DMS53 treated with DMSO at 0.1 percent for 48 hours (cell line): ENCODE data around the gene MT4.

Experiments
- DNase-seq: peaks from one replicate; lab custom pipeline; 2025; ENCODE audit not compliant: unreplicated experiment; lab: John Stamatoyannopoulos, UW

The MT4 gene

DNA sequence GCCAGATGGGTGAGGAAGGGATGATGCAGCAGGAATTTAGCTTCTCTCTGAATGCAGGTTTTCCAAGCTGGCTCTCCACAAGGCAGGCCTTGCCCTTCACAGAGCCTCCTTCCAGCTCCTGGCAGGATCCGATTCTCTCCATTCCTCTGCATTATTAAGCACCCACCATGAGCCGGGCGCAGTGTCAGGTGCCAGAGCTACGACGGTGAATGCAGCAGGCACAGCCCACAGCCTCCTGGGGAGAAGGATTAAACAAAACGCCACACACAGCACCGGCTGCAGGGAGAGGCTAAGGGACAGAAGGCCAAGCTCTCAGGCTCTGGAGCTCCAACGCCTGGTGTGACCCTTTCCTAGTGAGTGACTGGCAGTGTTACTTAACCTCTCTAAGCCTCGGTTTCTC, 36.5 kb downstream of the MT4 start:
- no peak for DNase-seq

DNA sequence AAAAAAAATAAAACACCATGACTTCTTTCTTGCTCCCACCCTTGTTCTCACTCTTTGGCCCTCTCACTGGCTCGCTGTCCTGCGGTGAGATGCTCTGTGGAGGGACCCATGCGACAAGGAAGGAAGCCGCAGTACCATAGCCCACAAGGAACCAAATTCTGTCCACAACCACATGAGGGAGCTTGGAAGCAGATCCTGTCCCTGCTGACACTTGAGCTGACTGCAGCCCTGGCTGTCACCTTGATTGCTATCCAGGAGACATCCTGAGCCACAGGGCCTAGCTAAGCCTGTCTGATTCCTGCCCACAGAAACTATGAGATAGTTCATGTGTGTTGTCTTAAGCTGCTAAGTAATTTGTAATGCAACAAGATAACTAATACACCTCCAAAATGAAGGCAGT, 38.7 kb downstream of the MT4 start:
- DNase-seq = peak; percentile 57

DNA sequence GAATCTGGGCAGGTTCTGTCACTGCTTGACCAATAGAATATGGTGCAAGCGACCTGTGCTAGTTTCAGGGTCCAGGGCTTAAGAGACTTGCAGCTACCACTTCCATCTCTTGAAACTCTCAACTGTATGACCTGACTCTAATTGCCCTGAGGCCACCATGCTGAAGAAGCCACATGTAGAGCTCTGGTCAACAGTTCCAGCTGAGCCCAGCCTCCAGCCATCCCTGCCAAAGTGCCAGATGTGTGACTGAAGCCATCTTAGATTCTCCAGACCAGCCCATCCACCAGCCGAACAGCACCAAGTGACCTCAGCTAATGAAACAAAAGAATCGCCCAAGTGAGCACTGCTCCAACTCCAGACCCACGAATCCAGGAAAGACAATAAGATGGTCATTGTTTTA, 40.1 kb downstream of the MT4 start:
- no peak for DNase-seq

DNA sequence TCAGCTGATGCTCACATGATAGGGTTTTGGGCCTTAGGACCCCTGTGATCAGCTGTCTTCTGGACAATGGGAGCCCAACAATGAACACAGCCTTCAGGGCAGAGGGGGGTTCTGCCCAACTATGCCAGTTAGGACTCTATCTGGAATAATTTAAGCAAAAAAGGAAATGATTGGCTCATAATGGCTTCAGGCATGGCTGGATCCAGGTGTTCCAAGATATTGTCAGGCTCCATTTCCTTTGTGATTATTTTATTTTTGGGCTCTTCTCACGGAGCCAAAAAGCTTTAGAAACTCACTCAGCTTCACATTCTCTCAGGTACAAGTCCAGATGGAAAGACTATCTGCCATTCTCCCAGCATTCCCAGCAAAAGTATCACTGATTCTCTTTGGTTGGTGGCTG, 40.6 kb downstream of the MT4 start:
- no peak for DNase-seq

DNA sequence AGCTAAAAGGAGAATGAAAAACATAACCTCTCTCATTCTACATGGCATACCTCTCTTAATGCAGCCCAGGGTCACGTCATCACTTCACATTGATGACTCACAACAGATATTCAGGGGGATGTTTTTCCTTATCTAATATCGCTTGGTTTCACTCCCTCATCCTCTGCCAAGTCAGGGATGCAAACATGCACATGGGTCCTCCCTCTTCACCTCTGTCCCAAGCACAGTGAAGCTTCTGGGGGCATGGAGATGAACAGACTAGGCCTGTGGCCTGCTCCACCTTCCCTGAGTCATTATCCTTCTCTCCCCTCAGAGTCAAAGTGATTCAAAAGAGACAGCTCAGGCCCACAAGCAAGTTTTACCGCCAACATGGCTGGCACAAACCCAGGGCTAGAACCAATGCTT, 41.2 kb downstream of the MT4 start:
- no peak for DNase-seq

DNA sequence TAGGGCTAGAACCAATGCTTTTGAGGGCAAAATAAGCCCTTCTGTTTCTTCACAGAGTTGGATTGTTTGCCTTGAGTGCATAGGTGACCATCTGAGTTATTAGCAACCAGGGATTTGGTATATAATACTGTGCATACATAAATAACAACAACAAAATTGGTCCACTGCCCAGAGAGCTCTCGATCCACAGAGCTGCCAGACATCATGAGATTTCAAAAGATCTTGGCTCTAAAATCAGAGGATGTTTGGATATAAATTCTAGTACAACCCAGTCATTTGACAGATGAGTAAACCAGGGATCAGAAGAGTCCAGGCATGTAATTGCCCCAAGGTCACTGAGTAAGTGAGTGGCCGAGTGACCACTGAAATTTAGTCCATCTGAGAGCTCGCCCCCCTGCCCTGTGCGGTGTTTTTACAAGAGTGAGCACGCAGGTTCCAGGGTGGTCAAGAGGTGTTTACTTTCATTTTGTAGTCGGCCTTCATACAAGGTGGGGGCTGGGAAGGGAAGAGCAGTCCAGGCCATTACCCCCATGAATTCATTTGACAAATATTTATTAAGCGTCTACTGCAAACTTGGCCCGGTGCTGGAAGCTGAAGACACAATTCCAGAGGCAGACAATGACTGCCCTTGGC, 41.7 kb downstream of the MT4 start:
- no peak for DNase-seq

DNA sequence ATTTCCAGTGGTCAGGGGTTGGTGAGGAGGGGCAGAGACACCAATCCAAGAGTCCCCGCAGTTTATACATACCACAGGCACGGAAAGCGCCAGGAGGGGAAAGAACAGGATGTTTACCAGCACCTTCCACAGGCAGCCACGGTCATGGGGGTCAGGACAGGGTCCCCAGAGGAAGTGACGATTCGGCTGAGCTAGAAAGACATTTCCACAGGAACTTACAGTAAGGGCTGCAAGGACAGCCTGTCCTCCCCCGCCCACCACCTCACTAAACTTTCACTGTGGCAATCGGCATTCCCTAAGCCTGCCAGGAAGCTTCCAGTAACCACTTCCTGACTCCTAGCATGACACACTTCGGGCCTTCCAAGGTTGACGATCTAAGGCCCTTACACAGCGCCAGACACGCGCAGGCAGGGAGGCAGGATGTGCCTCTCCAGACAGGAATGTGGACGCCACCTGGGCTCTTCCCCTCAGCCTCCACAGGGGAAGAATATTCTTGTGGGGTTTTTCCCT, 42.3 kb downstream of the MT4 start:
- DNase-seq = no peak

DNA sequence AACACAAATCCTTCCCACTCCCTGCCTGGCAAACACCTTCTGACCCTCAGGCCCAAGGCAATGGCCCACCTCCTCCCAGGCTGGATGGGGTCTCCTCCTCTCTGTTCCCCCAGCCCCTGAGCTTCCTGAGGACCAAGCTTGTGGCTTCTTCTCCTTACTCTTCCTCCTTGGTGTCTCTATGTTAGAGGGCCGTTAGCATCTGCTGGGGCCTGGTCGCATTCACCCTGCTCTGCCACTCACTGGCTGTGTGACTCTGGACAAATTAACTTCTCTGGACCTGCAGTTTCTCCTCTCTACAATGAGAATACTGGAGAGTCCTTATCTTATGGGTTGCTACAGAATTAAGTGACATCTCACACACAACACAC, 42.8 kb downstream of the MT4 start:
- DNase-seq = no peak

DNA sequence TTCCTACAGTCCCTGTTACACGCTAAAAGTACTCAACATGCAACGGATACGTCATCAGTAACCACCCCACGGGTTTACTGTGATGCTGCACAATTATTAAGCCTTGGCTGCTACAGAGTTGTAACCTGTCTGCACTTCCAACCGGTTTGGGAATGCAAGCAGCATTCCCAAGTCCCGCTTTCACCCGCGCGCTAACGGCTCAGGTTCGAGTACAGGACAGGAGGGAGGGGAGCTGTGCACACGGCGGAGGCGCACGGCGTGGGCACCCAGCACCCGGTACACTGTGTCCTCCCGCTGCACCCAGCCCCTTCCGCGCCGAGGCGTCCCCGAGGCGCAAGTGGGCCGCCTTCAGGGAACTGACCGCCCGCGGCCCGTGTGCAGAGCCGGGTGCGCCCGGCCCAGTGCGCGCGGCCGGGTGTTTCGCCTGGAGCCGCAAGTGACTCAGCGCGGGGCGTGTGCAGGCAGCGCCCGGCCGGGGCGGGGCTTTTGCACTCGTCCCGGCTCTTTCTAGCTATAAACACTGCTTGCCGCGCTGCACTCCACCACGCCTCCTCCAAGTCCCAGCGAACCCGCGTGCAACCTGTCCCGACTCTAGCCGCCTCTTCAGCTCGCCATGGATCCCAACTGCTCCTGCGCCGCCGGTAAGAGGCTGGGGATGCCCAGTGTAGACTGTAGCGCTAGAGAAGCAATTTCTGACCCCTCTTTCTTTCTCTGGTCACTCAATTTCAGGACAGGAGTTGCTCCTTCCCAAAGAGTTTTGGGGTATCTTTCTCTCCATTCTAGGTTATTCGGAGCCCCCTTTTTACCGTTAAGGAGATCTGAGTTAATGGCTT, 43.4 kb downstream of the MT4 start, which contains the start of gene MT2A:
MT2A (plus strand) TSS at position 542 of the 833 bp plus-strand sequence; CDS start at position 614, 72 bp downstream.
- DNase-seq = peak; percentile 97

DNA sequence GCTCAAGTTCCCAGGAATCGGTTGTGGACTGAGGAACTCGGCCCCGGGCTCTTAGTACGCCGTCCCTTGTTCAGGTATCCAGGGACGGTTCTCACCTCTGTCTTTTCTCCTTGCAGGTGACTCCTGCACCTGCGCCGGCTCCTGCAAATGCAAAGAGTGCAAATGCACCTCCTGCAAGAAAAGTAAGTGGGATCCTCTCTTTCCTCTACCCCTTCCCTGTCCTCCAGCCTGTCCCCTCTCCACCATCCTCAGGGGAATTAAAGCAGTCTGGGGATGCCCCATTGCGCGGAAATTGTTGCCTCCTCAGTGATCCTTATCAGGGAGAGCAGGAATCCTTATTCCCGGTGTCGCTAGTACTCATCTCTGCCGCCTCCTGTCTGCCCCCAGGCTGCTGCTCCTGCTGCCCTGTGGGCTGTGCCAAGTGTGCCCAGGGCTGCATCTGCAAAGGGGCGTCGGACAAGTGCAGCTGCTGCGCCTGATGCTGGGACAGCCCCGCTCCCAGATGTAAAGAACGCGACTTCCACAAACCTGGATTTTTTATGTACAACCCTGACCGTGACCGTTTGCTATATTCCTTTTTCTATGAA, 44.1 kb downstream of the MT4 start:
- DNase-seq = peak; percentile 61

DNA sequence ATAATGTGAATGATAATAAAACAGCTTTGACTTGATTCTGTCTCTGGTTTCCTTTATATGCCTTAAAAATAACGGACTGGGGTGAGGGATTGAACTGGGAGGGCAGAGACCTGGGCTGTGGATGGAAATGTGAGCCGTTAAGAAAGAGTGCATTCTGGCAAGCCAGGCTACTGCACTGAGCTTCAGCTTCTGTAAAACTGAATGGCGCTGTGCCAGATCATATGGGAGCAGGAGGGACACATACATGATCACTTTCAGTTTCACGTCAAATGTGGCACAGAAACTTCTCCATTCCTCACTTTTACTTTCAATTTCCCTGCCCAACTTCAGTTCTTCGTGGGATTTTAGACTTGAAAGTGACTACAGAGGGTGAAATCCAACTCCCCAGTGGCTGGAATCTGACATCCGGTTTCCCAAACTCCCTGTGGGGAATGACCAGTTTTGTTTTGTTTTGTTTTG, 44.6 kb downstream of the MT4 start:
- peak; percentile 39 for DNase-seq

DNA sequence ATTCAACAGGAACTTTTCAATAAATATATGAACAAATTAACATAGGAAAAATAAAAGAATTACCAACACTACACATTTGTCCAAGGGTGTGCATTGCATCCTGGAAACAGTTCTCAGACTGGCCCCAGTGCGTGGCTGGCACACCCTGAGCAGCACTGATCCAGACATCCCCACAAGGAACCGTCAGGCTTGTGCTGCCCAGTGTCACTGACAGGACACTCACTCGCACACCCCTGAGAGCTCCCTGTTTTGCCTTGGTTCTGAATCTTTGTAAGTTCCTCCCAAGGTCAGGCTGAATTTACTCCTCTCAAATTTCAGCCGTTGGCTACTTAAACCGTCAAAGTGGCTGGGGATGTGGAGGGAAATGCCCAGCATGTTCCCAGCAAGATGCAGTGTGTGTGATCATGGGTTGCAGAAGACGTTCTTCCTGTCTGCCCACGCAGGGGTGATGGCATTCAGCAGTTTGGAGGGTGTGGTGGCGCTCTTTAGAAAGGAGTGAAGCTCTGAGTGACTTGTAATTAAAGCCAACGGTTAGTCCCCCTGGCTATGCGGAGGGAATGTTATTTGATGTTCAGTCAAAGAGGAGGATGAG, 45.2 kb downstream of the MT4 start:
- DNase-seq = no peak

DNA sequence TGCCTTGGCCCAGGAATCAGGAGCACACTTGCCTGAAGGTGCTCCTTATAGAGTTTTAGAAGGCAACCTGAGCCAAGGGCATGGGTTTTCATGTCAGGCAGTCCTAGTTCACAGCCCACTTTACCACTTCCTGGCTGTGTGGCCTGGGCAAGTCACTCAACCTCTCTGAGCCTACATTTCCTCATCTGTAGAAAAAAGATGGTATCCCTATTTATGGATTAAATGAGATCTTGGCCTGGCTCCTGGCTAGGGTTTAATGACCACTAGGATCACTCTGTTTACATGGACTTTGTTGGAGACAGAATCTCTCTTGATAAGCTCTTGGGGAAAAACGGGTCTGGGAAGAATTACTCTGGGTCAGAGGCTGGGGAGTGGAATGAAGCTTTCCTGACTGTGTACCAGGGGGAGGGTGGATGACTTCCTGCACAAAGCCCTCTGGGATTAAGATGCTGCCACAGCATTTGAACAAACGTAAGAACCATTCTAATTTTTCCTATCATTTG, 45.8 kb downstream of the MT4 start:
- no peak for DNase-seq

DNA sequence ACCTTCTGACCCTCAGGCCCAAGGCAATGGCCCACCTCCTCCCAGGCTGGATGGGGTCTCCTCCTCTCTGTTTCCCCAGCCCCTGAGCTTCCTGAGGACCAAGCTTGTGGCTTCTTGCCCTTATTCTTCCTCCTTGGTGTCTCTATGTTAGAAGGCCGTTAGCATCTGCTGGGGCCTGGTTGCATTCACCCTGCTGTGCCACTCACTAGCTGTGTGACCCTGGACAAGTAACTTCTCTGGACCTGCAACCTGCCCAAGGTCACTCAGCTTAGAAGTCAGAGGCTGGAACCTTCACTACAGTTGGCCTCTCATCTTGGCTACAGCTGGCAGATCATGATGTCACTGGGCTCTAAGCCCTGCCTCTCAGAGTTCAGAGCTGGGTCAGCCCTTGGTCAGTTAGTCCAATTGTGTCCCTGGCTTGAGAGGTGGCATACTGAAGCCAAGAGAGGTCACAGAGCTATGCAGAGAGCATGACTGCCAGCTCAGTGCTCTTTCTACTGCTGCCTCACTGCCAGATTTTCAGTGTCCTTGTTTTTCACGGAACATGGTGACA, 46.5 kb downstream of the MT4 start:
- DNase-seq = no peak

DNA sequence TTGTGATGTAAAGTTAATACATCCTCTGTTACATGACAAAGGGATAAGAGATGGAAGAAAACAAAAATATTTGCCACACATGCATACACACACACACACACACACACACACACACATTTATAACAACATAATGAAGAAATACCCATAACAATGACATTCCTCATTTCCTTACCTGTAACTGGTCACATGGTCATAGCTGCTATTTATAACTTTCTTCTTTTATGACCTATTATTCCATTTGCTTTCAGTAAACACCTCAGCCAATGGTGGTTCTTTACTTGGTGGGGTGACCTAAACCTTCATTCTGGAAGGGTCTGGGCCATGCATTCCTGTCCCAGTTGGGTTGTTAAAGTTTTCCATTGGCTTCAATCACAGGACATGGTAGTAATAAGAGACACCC, 48.8 kb downstream of the MT4 start:
- no peak for DNase-seq

DNA sequence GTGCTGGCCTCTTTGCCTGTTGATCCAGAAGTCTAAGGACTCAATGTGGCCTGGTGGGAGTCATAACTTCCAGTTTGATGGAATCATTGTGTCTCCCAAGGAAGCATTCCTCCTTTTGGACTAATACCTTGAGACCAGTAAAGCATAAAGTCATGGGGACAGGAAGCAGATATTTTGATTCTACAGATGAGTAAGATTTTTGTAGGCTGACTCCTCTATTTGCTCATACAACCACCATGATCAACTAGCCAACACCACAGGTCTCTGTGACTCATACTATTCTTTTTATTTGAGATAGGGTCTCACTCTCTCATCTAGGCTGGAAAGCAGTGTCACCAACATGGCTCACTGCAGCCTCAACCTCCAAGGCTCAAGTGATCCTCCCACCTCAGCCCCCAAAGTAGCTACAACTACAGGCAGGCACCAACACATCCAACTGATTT, 49.7 kb downstream of the MT4 start:
- DNase-seq = no peak

DNA sequence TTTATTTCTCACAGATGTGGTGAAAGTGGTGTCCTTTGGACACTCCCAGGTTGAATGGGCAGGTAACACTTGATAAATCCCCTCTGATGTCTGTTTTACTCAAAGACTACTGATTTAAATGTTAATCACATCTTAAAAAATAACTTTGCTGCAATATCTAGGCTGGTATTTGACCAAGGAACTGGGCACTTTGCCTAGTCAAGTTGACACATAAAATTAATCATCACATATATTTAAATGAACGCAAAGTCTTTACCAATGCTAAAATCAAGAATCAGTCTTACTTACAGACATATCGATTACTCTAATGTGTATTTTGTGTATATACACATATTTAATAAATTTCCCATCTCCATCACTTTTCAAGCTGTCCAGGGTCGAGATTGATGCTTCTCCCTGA, 50.5 kb downstream of the MT4 start:
- DNase-seq = no peak

DNA sequence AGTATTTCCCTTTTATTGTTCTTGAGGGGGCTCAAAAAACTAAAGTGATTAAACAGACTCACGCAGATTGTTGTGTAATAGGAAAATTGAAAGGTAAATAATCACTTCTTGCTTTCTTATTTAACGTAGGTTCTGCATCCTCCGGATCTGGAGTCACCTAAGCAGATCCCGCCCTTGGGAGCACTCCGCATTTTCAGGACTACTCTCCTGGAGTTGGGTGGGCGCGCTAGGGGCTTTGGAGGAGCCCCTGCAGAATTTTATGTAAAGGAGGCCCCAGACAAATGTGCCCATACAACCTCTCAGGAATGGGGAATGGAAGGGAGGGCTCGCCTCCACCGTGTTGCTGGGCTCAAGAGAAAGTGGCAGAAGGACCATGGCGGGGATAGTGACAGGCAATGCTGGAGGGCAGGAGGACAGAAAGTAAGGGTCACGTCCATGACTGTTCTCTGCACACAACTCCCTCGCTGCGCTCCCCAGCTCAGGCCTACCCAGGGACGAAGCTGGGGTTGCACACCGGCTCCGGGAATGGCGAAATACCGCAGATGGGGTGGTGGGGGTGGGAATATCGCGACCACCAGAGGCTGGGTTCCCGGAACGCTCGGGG, 51.8 kb downstream of the MT4 start:
- no peak for DNase-seq

DNA sequence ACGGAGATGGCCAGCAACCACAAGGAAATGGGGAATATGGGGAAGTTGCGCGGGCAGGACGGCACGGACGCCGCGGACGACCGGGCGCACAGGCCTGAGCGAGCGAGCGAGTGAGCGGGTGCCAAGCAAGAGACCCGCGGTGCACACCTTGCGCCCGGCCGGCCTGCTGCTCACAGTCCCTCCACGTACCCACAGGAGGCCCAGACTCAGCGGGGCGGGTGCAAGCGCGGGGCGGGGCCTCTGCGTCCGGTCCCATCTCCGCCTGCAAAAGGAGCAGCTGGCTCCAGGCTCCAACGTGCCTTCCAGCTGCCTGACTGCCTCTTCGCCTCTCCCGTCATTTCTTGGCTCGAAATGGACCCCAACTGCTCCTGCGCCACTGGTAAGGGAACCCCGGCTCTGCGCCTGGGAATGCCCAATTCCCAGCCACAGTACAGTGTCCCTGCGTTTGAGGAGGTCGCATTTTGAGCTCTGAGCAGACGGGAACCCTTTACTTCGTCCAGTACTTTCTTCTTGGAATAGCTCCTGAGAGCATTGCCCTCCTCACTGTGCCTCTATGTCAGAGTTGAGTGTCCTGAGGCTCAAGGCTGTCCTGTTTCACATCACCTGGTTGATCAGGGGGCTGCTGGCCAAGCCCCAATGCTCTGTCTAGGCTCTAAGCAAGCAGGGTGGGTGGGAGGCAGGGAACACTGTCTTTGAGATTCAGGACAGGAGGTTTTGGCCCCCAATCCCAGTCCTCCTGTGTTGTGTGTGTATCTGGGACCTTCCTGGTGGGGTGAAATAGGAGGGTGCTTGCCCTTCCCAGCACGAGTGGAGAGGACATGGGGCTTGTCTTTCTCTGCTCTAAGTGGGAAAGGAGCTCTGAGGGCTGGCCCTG, 52.6 kb downstream of the MT4 start:
- DNase-seq = peak; percentile 75

DNA sequence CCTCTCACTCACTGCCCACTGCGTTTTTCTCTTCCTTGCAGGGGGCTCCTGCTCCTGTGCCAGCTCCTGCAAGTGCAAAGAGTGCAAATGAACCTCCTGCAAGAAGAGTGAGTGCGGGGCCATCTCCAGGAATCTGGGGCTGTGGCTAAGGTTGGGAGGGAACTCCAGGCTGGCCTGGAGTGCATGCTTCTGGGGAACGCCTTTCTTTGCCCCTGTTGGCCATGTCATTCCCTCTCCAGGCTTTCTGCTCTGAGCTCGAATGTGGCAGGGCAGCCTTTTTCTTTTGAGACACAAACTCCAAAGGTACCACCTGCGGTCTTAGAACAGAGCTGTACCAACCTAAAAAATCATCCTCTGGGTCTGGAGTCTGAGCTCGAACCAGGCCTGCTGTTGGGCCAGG, 53.3 kb downstream of the MT4 start:
- DNase-seq = no peak
